ENCODE measurements around the gene ARHGAP10. TPM values are rescaled to one million over a fixed set of nuclear protein-coding genes. Genes with fewer than 3 reads are reported as not detected.

Gene ARHGAP10
- total RNA-seq, 3 donors from 2014 or later (not counting 1 experiment from before 2014, with no cell fraction given) = 13.9 to 28.7 (median 23.2) TPM

DNA sequence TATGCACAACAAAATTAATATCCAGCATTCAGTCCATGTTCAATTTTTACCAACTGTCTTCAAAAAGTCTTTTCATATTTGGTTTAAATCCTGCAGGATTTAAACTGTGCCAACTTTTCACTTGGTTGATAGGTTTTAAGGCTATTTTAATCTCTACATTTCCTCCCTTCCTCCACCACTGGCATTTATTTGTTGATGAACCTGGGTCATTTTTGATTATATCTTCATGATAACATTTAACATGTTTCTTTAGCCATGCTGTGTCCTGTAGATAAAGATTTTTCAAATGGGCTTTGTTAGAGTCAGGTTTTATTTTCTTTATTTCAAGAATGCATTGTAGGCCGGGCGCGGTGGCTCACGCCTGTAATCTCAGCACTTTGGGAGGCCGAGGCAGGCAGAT is 216.4 kb downstream of the ARHGAP10 start:
- Mint-ChIP-seq H3K27me3 (ENCODE audit: low read depth in 2 of 2) (no peaks in the 10 kb centered on the region), H3K4me1 (peaks cover 28 to 29% of the 10 kb centered on the region in 2 donors), H3K27ac (no peak overlapping the region), H3K9me3 (no peaks in the 10 kb centered on the region), H3K36me3 (peaks cover 8% of the 10 kb centered on the region), H3K4me3 (no peak overlapping the region)
- H3K36me3 ChIP-seq (ENCODE audit: control insufficient read depth, insufficient read depth, low read length) = no peaks in the 10 kb centered on the region
- H3K27ac ChIP-seq (ENCODE audit: low read length) = no peak overlapping the region
- intact Hi-C loops (cut with micrococcal nuclease) = loop anchor here (10.0 kb wide), 1 partner anchor 154 kb away; no protein-coding TSS in a partner anchor
- TF ChIP-seq, protein P1, sequence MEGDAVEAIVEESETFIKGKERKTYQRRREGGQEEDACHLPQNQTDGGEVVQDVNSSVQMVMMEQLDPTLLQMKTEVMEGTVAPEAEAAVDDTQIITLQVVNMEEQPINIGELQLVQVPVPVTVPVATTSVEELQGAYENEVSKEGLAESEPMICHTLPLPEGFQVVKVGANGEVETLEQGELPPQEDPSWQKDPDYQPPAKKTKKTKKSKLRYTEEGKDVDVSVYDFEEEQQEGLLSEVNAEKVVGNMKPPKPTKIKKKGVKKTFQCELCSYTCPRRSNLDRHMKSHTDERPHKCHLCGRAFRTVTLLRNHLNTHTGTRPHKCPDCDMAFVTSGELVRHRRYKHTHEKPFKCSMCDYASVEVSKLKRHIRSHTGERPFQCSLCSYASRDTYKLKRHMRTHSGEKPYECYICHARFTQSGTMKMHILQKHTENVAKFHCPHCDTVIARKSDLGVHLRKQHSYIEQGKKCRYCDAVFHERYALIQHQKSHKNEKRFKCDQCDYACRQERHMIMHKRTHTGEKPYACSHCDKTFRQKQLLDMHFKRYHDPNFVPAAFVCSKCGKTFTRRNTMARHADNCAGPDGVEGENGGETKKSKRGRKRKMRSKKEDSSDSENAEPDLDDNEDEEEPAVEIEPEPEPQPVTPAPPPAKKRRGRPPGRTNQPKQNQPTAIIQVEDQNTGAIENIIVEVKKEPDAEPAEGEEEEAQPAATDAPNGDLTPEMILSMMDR (IDR thresholded peaks at IDR 0.05) = no peak
- WGBS (ENCODE audit: insufficient coverage) = 100% methylated on average over 5 of the region's 5 CpGs
- DNase-seq = no peak
- no peaks in the 10 kb centered on the region for H3K9me3 ChIP-seq (ENCODE audit: control insufficient read depth, insufficient read depth, low read length)
- H3K4me3 ChIP-seq (ENCODE audit: low read length) = no peak overlapping the region
- H3K4me1 ChIP-seq (ENCODE audit: control insufficient read depth, insufficient read depth, low read length) = peaks cover 6% of the 10 kb centered on the region
- no peaks in the 10 kb centered on the region for H3K27me3 ChIP-seq (ENCODE audit: control insufficient read depth, insufficient read depth, low read length)
- no peak for ATAC-seq

DNA sequence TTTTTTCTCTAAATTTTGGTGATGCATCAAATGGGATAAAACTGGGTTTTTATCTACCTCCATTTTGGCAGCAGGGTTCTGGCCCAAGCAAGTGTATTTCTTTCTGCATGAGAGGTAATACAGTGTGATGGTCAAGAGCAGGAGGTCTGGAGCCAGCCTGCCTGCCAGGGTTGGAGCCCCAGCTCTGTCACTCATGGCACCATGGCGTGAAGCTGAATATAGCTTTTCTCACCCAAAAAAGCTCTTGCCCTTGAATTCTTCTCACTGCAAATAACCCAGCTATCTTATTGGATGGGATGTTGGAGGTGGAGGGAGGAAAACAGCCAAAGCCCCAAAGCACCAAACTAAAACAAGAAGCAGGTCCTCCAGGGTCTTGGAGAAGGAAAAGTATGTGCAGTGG is 218.4 kb downstream of the ARHGAP10 start:
- Mint-ChIP-seq H3K36me3 (peaks cover 18% of the 10 kb centered on the region), H3K9me3 (no peaks in the 10 kb centered on the region), H3K27me3 (ENCODE audit: low read depth in 2 of 2) (no peaks in the 10 kb centered on the region), H3K4me3 (no peak overlapping the region), H3K27ac (no peak overlapping the region), H3K4me1 (peaks cover 8 to 10% of the 10 kb centered on the region in 2 donors)
- Histone ChIP-seq H3K27me3 (ENCODE audit: control insufficient read depth, insufficient read depth, low read length) (no peaks in the 10 kb centered on the region), H3K9me3 (ENCODE audit: control insufficient read depth, insufficient read depth, low read length) (no peaks in the 10 kb centered on the region), H3K4me3 (ENCODE audit: low read length) (no peak overlapping the region), H3K4me1 (ENCODE audit: control insufficient read depth, insufficient read depth, low read length) (no peaks in the 10 kb centered on the region), H3K36me3 (ENCODE audit: control insufficient read depth, insufficient read depth, low read length) (peaks cover under 1% of the 10 kb centered on the region), H3K27ac (ENCODE audit: low read length) (no peak overlapping the region)
- no CpG with 5 or more reads among the region's 1 CpG for WGBS (ENCODE audit: insufficient coverage)
- TF ChIP-seq, protein P1 (IDR thresholded peaks at IDR 0.05) = no peak
- intact Hi-C loops (cut with micrococcal nuclease) = no loop called here
- DNase-seq (no peak), ATAC-seq (no peak)

DNA sequence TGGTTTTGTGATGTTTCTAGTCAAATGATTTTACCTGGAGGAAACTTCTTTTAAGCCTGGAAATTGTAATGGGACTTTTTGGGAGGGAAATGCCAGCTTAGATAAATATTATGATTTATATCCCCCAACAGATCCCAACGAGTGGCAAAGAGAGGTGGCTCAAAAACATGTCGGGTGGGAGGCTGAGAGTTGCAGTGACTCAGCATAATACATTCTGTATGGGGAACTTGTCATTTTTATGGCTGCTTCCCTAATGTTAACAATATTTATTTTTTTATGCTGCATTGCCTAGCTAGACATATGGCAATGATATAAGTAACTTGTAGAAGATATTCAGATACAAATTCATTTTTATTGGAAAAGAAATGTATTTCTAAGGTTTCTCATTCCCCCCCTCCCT is 219.0 kb downstream of the ARHGAP10 start:
- Mint-ChIP-seq H3K27ac (no peak overlapping the region), H3K9me3 (no peaks in the 10 kb centered on the region), H3K36me3 (peaks cover 18% of the 10 kb centered on the region), H3K27me3 (ENCODE audit: low read depth in 2 of 2) (no peaks in the 10 kb centered on the region), H3K4me3 (no peak overlapping the region), H3K4me1 (peaks cover 3 to 7% of the 10 kb centered on the region in 2 donors)
- H3K4me3 ChIP-seq (ENCODE audit: low read length) = no peak overlapping the region
- no CpG with 5 or more reads among the region's 2 CpGs for WGBS (ENCODE audit: insufficient coverage)
- no peaks in the 10 kb centered on the region for H3K4me1 ChIP-seq (ENCODE audit: control insufficient read depth, insufficient read depth, low read length)
- intact Hi-C loops (cut with micrococcal nuclease) = no loop called here
- DNase-seq (no peak), ATAC-seq (no peak)
- H3K27ac ChIP-seq (ENCODE audit: low read length) = no peak overlapping the region
- no peaks in the 10 kb centered on the region for H3K27me3 ChIP-seq (ENCODE audit: control insufficient read depth, insufficient read depth, low read length)
- TF ChIP-seq, protein P1 (IDR thresholded peaks at IDR 0.05) = no peak
- H3K36me3 ChIP-seq (ENCODE audit: control insufficient read depth, insufficient read depth, low read length) = peaks cover 4% of the 10 kb centered on the region
- no peaks in the 10 kb centered on the region for H3K9me3 ChIP-seq (ENCODE audit: control insufficient read depth, insufficient read depth, low read length)

DNA sequence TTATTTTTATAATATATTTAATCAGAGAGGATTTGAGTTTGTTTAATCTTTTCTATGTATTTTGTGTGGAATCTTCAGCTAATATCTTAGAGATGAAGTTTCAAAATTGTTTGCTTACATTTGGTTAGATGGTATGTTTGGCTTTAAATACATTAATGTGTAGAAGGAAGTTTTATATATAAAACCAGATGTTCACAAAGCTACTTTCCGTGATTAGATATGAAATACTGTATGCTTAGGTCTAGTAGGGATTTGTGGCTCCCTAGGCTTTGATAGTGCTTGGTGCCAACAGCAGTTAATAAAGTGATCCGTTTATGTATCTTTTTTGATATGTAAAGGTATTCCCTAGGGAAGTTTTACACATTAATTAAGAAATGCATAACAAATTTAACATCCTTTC is 223.0 kb downstream of the ARHGAP10 start:
- intact Hi-C loops (cut with micrococcal nuclease) = no loop called here
- no peak overlapping the region for H3K27ac ChIP-seq (ENCODE audit: low read length)
- Mint-ChIP-seq H3K4me1 (no peaks in the 10 kb centered on the region), H3K4me3 (no peak overlapping the region), H3K27me3 (ENCODE audit: low read depth in 2 of 2) (no peaks in the 10 kb centered on the region), H3K9me3 (no peaks in the 10 kb centered on the region), H3K27ac (no peak overlapping the region), H3K36me3 (peaks cover 10% of the 10 kb centered on the region)
- H3K4me3 ChIP-seq (ENCODE audit: low read length) = no peak overlapping the region
- WGBS (ENCODE audit: insufficient coverage) = 94% methylated on average over 2 of the region's 2 CpGs
- H3K4me1 ChIP-seq (ENCODE audit: control insufficient read depth, insufficient read depth, low read length) = no peaks in the 10 kb centered on the region
- TF ChIP-seq, protein P1 (IDR thresholded peaks at IDR 0.05) = no peak
- peaks cover 4% of the 10 kb centered on the region for H3K36me3 ChIP-seq (ENCODE audit: control insufficient read depth, insufficient read depth, low read length)
- no peak for DNase-seq
- no peaks in the 10 kb centered on the region for H3K9me3 ChIP-seq (ENCODE audit: control insufficient read depth, insufficient read depth, low read length)
- no peak for ATAC-seq
- H3K27me3 ChIP-seq (ENCODE audit: control insufficient read depth, insufficient read depth, low read length) = no peaks in the 10 kb centered on the region
